Fibroblast of the aortic adventitia (primary cell): ENCODE measurements around the gene NFIX. TPM values are rescaled to one million over a fixed set of nuclear protein-coding genes. Genes with fewer than 3 reads are reported as not detected.

Experiments used
- DNase-seq: peaks from one replicate; pipeline ENCODE4 v3.0.0-alpha.2; 2010; ENCODE audit warnings: low read depth
- H3K4me3 ChIP-seq: 2 replicates; pipeline ENCODE4 v1.5.1; 2011; ENCODE audit warnings: low read depth, mild to moderate bottlenecking, control low read depth, low read length, moderate library complexity
- total RNA-seq: library from RNA; depleted of rRNA; stranded (reverse); fragments of >200 nt; gene quantifications from 2 replicates; pipeline ENCODE4 v1.2.3, GENCODE V29; 2012; ENCODE audit warnings: low replicate concordance
- TF ChIP-seq, protein P1 (sequence below): IDR thresholded peaks from 2 replicates; pipeline ENCODE4 v1.5.1; 2011; ENCODE audit warnings: mild to moderate bottlenecking, low read length, control low read depth, inconsistent platforms; ENCODE audit not compliant: insufficient read depth

Gene NFIX
- total RNA-seq, 1 donor = 160 TPM

DNA sequence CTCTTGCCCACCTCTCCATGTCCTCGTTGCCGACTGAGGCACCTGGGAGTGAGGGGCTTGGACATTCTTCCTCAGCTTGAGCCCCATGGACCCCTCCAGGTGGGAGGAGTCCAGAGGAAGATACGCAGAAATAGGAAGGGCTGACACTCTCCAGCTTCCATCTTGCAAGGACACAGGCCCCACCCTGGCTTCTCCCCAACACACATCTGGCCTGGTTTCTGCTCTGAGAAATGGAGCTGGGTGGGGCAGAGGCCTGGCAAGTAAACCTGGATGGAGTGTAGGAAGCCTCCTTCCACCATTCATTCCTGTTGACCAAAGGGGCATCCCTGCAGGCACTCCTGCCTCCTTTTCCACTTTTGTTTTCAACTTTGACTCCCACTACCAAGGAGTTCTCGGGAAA lies 50.5 kb downstream of the NFIX start:
- DNase-seq = peak; percentile 61
- TF ChIP-seq, protein P1, sequence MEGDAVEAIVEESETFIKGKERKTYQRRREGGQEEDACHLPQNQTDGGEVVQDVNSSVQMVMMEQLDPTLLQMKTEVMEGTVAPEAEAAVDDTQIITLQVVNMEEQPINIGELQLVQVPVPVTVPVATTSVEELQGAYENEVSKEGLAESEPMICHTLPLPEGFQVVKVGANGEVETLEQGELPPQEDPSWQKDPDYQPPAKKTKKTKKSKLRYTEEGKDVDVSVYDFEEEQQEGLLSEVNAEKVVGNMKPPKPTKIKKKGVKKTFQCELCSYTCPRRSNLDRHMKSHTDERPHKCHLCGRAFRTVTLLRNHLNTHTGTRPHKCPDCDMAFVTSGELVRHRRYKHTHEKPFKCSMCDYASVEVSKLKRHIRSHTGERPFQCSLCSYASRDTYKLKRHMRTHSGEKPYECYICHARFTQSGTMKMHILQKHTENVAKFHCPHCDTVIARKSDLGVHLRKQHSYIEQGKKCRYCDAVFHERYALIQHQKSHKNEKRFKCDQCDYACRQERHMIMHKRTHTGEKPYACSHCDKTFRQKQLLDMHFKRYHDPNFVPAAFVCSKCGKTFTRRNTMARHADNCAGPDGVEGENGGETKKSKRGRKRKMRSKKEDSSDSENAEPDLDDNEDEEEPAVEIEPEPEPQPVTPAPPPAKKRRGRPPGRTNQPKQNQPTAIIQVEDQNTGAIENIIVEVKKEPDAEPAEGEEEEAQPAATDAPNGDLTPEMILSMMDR = no peak
- H3K4me3 ChIP-seq = no peak overlapping the region

DNA sequence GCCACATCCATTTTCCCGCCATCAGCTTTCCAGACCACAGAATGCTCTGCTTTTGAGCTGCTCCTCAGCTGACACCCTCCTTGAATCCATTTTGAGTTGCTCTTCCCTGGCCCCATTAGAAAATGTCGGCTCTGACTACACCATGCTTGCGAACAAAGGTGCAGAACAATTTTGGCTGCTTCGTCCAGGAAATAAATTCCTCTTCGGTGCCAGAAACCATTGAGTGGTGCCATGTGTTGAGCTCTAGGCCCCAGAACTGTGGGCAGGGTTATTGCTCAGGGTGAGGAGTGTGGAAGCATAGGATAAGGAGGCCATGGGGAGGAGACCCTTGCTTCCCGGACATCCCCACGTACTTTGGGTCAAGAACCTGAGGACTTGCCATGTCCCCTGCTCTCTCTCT lies 52.1 kb downstream of the NFIX start:
- no peak for DNase-seq
- no peak overlapping the region for H3K4me3 ChIP-seq
- TF ChIP-seq, protein P1 = no peak

DNA sequence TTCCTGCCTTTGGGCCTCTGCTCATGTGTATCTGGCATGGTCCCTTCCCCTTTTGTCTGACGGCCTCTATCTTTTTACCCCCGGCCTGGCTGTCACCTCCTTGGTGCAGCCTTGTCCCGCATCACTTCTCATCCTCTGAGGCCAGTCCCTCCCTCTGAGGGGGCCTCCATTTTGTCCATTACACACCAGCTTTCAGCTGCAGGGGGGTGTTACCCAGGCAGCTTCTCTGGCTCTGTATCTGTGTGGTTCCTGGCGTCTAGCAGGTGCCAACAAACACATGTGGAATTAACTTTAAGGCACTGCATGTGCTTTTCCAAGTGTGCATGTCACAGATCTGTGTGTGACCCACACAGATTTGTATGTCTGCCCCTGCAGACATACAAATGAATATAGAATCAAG lies 55.0 kb downstream of the NFIX start:
- H3K4me3 ChIP-seq = no peak overlapping the region
- TF ChIP-seq, protein P1 = no peak
- no peak for DNase-seq

DNA sequence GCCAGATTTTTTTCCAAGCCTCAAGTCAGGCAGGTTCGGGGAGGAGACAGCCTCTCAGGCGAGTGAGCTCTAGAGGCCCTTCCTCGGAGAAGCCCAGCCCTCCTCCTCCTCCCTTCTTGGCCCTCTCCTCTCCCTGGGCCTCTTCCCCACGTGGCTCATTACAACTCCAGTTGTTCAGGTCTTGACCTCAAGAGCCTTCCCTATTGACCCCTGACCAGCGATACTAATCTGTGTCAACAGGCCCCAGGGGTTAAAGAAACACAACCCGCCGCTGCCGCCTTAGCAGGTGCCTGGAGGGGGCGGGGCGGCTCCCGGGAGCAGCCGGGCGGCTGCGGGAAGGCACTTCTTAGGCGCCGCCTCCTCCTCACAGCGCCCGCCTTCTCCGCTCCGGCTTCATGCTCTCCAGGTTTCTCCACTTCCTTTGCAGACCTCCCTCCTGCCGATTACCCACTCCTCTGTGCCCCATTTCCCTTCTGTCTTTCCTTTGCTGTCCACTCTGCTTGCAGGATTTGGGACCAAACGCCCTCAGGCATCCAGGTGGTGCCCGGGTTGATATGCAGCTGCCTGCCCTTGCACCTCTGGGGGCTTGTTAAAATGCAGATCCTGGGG lies 56.4 kb downstream of the NFIX start:
- TF ChIP-seq, protein P1 = no peak
- DNase-seq = no peak
- H3K4me3 ChIP-seq = peak overlapping the region; percentile 6

DNA sequence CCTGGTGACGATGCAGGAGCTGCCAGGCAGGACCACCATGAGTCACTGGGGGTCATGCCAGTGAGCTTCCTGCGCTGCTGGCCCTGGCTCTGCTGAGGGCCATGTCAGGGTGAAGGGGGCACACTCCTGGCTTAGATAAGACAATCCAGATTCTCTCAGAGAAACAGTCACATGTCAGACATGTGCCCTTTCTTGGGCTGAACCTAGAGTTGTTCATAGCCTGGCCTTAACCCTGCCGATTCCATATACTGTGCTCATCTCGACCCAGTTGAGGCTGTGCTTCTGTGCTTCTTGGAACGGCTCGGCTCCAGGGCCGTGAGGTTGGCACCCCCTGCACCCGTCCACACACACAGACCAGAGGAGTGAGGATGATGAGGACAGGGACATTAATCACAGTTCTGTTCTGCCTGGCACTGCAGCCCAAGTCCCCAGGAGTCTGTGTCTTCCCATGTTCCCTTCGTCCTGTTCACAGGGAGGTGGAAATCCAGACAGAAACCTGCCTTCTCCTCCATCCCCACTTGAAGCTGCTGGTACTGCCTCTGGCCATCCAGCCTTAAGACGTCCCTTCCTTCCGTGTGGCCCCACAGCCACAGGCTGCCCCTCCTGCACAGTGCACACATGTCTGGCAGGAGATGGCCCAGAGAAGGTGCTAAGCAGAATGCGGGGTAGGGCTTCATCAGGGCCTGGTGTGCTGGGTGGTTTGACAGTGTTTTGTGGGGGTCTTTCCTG lies 57.3 kb downstream of the NFIX start:
- TF ChIP-seq, protein P1 = no peak
- no peak overlapping the region for H3K4me3 ChIP-seq
- no peak for DNase-seq

DNA sequence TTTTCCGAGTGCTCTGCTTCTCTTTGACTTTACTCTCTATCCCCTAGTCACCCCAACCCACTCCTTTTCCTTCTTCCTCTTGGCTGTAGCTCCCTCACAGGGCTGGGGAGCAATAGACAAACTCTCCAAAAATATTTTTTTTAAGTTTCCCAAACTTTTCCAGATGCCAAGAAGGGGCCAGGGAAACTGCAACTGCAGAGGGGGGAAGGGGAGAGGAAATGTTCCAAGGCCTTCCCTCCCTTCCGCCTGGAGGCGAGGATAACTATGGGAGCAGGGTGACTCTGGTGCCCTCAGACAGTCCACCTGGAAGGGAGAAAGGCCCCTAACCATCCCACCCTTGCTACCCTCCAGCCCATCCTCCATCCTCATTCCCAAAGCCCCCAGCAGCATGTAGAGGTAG lies 58.0 kb downstream of the NFIX start:
- DNase-seq = peak; percentile 78
- TF ChIP-seq, protein P1 = no peak
- peak overlapping the region; percentile 17 for H3K4me3 ChIP-seq
